ENCODE results near the gene VPS33A. TPM values are rescaled to one million over a fixed set of nuclear protein-coding genes. Genes with fewer than 3 reads are reported as not detected.

The VPS33A gene
- total RNA-seq: 10 to 100 TPM; 10.7 to 12.5 TPM

DNA sequence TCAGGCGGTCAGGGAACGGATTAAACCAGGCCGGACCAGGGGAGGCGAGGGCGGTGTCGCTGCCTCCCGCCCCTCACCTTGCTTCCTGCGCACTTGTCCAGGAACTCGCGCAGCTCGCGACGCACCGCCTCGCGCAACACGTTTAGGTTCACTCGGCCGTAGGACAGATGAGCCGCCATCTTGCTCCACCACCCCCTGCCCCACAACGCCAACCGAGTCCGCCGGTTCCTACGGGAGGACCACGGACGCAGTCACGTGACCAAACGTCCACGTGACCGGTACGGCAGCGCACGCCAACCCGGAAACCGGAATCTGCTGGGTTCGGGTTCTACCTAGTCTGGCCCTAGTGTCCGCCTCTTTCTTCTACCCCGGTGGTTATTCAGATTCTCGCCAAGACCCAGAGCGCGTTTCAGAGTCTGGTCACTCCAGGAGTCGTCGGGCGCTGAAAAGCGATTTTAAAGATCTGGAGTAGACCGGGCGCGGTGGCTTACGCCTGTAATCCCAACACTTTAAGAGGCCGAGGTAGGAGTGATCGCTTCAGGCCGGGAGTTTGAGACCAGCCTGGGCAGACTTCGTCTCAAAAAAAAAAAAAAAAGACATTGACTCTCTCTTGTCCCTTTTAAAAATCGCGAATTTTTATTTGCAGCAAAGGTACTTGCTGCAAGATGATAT lies at the start of gene VPS33A:
TSS of gene VPS33A (minus strand) at position 265 of the 672 bp plus-strand sequence. CDS start at position 179, 86 bp downstream.
- peak within 1 kb of the TSS; percentile 86 for H3K4me3 ChIP-seq
- H3K4me1 ChIP-seq (ENCODE audit: control insufficient read depth in 1 of 2, low read depth in 2 of 2): peaks cover 12% of the 10 kb centered on the region in 2 donors
- peaks cover 22% of the 10 kb centered on the region for H3K36me3 ChIP-seq
- peak; percentile 95 for ATAC-seq (ENCODE audit: insufficient number of reproducible peaks, low FRiP score, low read depth)
- H3K27ac ChIP-seq: peak within 1 kb of the TSS; percentile 88 to 89
- TF ChIP-seq, protein P1, sequence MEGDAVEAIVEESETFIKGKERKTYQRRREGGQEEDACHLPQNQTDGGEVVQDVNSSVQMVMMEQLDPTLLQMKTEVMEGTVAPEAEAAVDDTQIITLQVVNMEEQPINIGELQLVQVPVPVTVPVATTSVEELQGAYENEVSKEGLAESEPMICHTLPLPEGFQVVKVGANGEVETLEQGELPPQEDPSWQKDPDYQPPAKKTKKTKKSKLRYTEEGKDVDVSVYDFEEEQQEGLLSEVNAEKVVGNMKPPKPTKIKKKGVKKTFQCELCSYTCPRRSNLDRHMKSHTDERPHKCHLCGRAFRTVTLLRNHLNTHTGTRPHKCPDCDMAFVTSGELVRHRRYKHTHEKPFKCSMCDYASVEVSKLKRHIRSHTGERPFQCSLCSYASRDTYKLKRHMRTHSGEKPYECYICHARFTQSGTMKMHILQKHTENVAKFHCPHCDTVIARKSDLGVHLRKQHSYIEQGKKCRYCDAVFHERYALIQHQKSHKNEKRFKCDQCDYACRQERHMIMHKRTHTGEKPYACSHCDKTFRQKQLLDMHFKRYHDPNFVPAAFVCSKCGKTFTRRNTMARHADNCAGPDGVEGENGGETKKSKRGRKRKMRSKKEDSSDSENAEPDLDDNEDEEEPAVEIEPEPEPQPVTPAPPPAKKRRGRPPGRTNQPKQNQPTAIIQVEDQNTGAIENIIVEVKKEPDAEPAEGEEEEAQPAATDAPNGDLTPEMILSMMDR (IDR thresholded peaks at IDR 0.05): no peak
- H3K27me3 ChIP-seq (replicated peaks; ENCODE audit: insufficient read depth): no peaks in the 10 kb centered on the region
- H3K9me3 ChIP-seq: no peaks in the 10 kb centered on the region
- DNase-seq (ENCODE audit: low spot score): peak; percentile 86

DNA sequence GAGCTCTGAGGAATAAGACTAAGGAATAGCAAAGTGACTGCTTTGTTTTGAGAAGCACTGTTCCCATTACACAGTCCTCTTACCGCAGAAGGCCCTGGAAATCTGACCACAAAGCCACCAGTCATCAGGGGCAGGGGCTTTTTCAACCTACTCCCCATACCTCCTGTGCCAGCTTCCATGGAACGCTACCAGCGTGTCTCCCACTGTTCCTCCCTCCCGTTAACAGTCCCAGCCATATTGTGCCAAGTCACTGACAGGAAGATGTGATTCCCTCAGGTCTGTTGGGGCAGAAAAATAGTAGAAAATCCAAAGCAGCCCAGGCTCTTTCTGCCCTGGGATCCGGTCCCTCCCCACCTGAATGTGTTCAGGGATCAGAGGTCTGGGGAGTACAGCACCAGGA lies 46.6 kb upstream of the VPS33A start:
- ATAC-seq (ENCODE audit: insufficient number of reproducible peaks, low FRiP score, low read depth) (no peak), DNase-seq (ENCODE audit: low spot score) (no peak)
- no peaks in the 10 kb centered on the region for H3K9me3 ChIP-seq
- no peaks in the 10 kb centered on the region for H3K27me3 ChIP-seq (replicated peaks; ENCODE audit: insufficient read depth)
- H3K27ac ChIP-seq: no peak overlapping the region
- H3K4me1 ChIP-seq (ENCODE audit: control insufficient read depth in 1 of 2, low read depth in 2 of 2): peaks cover 0 to under 1% of the 10 kb centered on the region in 2 donors
- peaks cover 25% of the 10 kb centered on the region for H3K36me3 ChIP-seq
- TF ChIP-seq, protein P1 (IDR thresholded peaks at IDR 0.05): no peak
- H3K4me3 ChIP-seq: no peak overlapping the region

DNA sequence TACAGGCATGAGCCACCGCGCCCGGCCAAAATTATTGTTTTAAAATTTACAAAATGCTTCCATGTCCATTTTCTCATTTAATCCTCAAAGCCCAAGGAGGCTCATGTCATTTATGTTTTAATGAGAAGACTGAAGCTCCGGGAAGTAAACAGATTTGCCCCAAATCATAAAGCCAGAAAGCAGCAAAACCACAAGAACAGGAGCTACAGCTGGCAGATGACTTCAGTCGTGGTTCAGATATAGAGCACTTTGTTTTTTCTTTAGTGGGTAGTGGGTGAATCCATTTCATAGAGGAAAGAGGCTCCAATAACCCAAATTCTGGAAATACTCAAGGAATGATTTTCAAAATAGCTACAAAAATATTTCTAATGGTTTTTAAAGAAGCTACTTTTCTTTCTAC lies 45.4 kb upstream of the VPS33A start:
- no peaks in the 10 kb centered on the region for H3K27me3 ChIP-seq (replicated peaks; ENCODE audit: insufficient read depth)
- no peaks in the 10 kb centered on the region for H3K4me1 ChIP-seq (ENCODE audit: control insufficient read depth in 1 of 2, low read depth in 2 of 2)
- H3K9me3 ChIP-seq: no peaks in the 10 kb centered on the region
- DNase-seq (ENCODE audit: low spot score): no peak
- no peak overlapping the region for H3K4me3 ChIP-seq
- peaks cover 25% of the 10 kb centered on the region for H3K36me3 ChIP-seq
- no peak overlapping the region for H3K27ac ChIP-seq
- TF ChIP-seq, protein P1 (IDR thresholded peaks at IDR 0.05): no peak
- no peak for ATAC-seq (ENCODE audit: insufficient number of reproducible peaks, low FRiP score, low read depth)

DNA sequence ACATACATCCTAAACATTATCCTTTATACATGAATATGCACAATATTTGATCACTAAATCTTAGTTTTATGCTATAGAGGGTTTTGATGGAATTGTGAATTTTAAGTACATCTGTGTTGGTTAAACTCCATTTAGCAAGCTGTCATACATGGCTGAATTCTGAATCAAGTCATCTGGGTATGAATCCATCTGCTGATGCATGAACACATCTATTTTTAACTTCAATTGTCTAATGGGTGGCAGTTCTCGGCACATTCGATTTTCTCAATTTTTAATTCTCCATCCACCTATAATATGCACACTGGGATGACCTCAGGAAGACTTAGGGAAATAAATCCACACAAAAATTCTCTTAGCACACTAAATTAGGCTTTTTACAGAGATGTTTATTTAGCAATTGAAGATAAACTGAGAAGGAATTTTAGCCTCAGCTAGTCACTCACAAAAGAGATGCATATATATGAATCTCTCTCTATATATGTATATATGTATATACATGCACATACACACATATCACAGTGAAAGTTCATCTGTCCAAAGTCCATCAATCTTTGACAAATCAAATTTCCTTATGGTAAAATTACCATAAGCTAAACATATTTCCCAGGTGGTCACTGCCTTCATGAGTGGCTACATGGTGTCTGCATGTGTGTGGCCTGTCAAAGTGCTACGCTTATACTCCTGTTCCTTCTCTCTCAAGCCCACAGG lies 44.5 kb upstream of the VPS33A start:
- ATAC-seq (ENCODE audit: insufficient number of reproducible peaks, low FRiP score, low read depth) (no peak), DNase-seq (ENCODE audit: low spot score) (no peak)
- no peaks in the 10 kb centered on the region for H3K9me3 ChIP-seq

DNA sequence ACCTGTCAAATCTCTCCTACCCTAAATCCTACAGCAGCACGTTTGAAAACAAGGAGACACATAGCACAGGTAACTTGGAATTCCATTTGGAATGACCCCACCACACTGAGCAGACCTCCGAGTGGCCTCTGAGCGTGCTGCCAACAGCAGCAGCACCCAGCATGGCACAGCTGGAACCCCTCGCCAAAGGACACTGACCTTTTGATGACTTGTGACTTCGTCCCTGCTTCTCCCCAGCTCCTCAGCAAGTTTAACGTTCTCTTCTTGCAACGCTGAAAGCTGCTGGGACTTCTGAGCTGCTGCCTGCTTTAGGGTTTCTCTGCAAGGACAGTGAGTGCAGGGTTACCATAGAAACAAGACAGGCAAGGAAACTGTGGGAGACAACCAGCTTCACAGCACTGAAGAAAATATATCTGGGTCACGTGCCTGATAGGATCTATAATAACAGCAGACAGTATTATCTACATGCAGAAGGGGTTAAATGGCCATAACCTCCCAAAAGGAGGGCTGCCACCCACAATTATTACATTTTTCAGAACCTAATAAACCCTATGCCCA lies 43.3 kb upstream of the VPS33A start:
- ATAC-seq (ENCODE audit: insufficient number of reproducible peaks, low FRiP score, low read depth) (no peak), DNase-seq (ENCODE audit: low spot score) (no peak)
- H3K9me3 ChIP-seq: no peaks in the 10 kb centered on the region
- TF ChIP-seq, protein P1 (IDR thresholded peaks at IDR 0.05): no peak
- no peaks in the 10 kb centered on the region for H3K27me3 ChIP-seq (replicated peaks; ENCODE audit: insufficient read depth)
- H3K4me3 ChIP-seq: no peak overlapping the region
- peaks cover 15% of the 10 kb centered on the region for H3K36me3 ChIP-seq
- no peaks in the 10 kb centered on the region for H3K4me1 ChIP-seq (ENCODE audit: control insufficient read depth in 1 of 2, low read depth in 2 of 2)
- H3K27ac ChIP-seq: no peak overlapping the region

More for the DNA sequence above, 44.5 kb upstream of the VPS33A start:
- Histone ChIP-seq H3K27me3 (replicated peaks; ENCODE audit: insufficient read depth) (no peaks in the 10 kb centered on the region), H3K36me3 (peaks cover 21% of the 10 kb centered on the region), H3K27ac (no peak overlapping the region), H3K4me1 (ENCODE audit: control insufficient read depth in 1 of 2, low read depth in 2 of 2) (no peaks in the 10 kb centered on the region), H3K4me3 (no peak overlapping the region)
- TF ChIP-seq, protein P1 (IDR thresholded peaks at IDR 0.05): no peak

Data from thoracic aorta (tissue), 2 donors.